ENCODE measurements around the gene EXT2. TPM values are rescaled to one million over a fixed set of nuclear protein-coding genes. Genes with fewer than 3 reads are reported as not detected.

The EXT2 gene
- total RNA-seq, 1 experiment from 2014 or later, result 42.8 TPM

GRCh38 chr11:44125598-44125997 is 30.1 kb downstream of the EXT2 start (continued):
- TF ChIP-seq REST (IDR thresholded peaks at IDR 0.05; ENCODE audit: low read depth), result no peak
- no peak for TF ChIP-seq FOSL1 (IDR thresholded peaks at IDR 0.05; ENCODE audit: low read depth)
- no peak for TF ChIP-seq EZH2phosphoT487 (IDR thresholded peaks at IDR 0.05; ENCODE audit: borderline replicate concordance)
- TF ChIP-seq POLR2AphosphoS5 (IDR thresholded peaks at IDR 0.05; ENCODE audit: low read depth, low read length), result no peak
- TF ChIP-seq EZH2 (IDR thresholded peaks at IDR 0.05), result no peak
- TF ChIP-seq YY1 (IDR thresholded peaks at IDR 0.05; ENCODE audit: extremely low read depth, insufficient replicate concordance, low read depth, low read length), result no peak
- no peak for TF ChIP-seq RAD21 (IDR thresholded peaks at IDR 0.05; ENCODE audit: low read depth)

- Histone ChIP-seq H3K36me3 (ENCODE audit: control insufficient read depth in 1 of 2, insufficient read depth in 2 of 2, low read length in 2 of 2) (peaks cover 0 to 25% of the 10 kb centered on the region in 2 experiments; a peak in 2 of 4 replicates), H4K20me1 (ENCODE audit: insufficient read depth) (no peaks in the 10 kb centered on the region), H3K4me3 (replicated peaks in 1 of 2; ENCODE audit: low read depth in 1 of 2, low read length in 2 of 2) (no peak overlapping the region), H3K9me2 (ENCODE audit: insufficient read depth) (no peaks in the 10 kb centered on the region), H2AFZ (ENCODE audit: low read depth, low read length, poor library complexity, severe bottlenecking) (no peak overlapping the region), H3K4me1 (ENCODE audit: control insufficient read depth in 1 of 2, insufficient read depth in 2 of 2, low read length in 2 of 2) (no peaks in the 10 kb centered on the region), H3K27me3 (ENCODE audit: insufficient read depth, low read length) (no peaks in the 10 kb centered on the region), H3K9me3 (ENCODE audit: control insufficient read depth in 1 of 2, insufficient read depth in 1 of 2, low read depth in 1 of 2, low read length in 2 of 2) (no peaks in the 10 kb centered on the region), H3K4me2 (ENCODE audit: low read length) (no peak overlapping the region), H3K9ac (ENCODE audit: low read length) (no peak overlapping the region), H3K27ac (ENCODE audit: low read depth, low read length) (no peak overlapping the region), H3K79me2 (ENCODE audit: insufficient read depth, low read length) (no peaks in the 10 kb centered on the region)
- ChIA-PET RAD21 (ENCODE audit: low non-redundant PET in 1 of 2, low total read pairs in 2 of 2, uncharacterized antibody in 2 of 2, unreplicated experiment in 2 of 2) (no interaction called here), CTCF (no interaction called here), POLR2A (no interaction called here)
- no peak for TF ChIP-seq EZH2phosphoT487 (IDR thresholded peaks at IDR 0.05; ENCODE audit: borderline replicate concordance)
- no peak for TF ChIP-seq YY1 (IDR thresholded peaks at IDR 0.05; ENCODE audit: extremely low read depth, insufficient replicate concordance, low read depth, low read length)
- no peak for TF ChIP-seq ELF1 (IDR thresholded peaks at IDR 0.05; ENCODE audit: borderline replicate concordance, low read depth)
- TF ChIP-seq POLR2A (IDR thresholded peaks at IDR 0.05; ENCODE audit: borderline replicate concordance, extremely low read depth, insufficient read depth, insufficient read length), result no peak
- TF ChIP-seq SP1 (IDR thresholded peaks at IDR 0.05; ENCODE audit: low read depth), result no peak
- no peak for TF ChIP-seq MAX (IDR thresholded peaks at IDR 0.05)
- no peak for TF ChIP-seq SRF (IDR thresholded peaks at IDR 0.05; ENCODE audit: low read depth)
- no peak for TF ChIP-seq ZNF274 (IDR thresholded peaks at IDR 0.05; ENCODE audit: low read depth, low read length)
- TF ChIP-seq JUND (IDR thresholded peaks at IDR 0.05), result no peak
- no peak for TF ChIP-seq CBX3 (IDR thresholded peaks at IDR 0.05; ENCODE audit: low read depth)
- TF ChIP-seq SIN3A (IDR thresholded peaks at IDR 0.05; ENCODE audit: low read depth), result no peak
- no peak for TF ChIP-seq CEBPB (IDR thresholded peaks at IDR 0.05; ENCODE audit: low read depth)
- TF ChIP-seq, protein P1, sequence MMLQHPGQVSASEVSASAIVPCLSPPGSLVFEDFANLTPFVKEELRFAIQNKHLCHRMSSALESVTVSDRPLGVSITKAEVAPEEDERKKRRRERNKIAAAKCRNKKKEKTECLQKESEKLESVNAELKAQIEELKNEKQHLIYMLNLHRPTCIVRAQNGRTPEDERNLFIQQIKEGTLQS (IDR thresholded peaks at IDR 0.05), result no peak
- no TSS peak for BruUV-seq (replicated peaks)
- no peak for DNase-seq (ENCODE audit: low read depth, low spot score)
- intact Hi-C loops (cut with micrococcal nuclease), result no loop called here
- ATAC-seq, result no peak
These were observed 30.8 kb downstream of the EXT2 start for GRCh38 chr11:44126304-44126703.
